ENCODE results near the gene HECTD1. TPM values are rescaled to one million over a fixed set of nuclear protein-coding genes. Genes with fewer than 3 reads are reported as not detected.

The HECTD1 gene
- total and polyA plus RNA-seq, 9 of the 15 experiments (the other 6 are each of a cell fraction or from before 2014, with no cell fraction given) = 27.9 to 111 (median 78.1) TPM

DNA sequence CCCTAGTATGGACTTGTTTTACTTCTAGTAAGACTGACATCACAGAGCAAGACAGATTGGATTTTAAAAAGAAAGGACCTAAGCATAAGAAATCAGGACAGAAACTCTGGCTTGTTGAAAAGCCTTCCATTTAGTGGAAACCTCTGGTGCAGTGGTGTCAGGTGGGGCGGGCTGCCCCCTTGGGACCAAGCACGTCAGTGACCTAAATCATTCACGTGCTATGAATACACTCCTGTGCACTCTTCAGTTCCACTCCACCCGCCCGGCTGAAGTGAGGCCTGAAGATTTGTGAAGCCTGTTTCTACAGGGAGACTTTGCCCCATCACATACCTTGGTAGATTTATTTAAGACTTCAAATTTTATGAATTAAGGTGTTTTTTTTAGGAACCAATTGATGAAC, 123.2 kb downstream of the HECTD1 start:
- ATAC-seq = peak; percentile 87
- POLR2A ChIA-PET = interaction anchor here (1.0 kb wide), 1 partner anchor 58 kb away, joined by 5 read pairs; the partner anchor contains the start of genes AP4S1 and STRN3
- H3K9ac ChIP-seq (ENCODE audit: insufficient read depth in 1 of 2, low read depth in 2 of 2, low read length in 2 of 2) = no peak overlapping the region

More for the DNA sequence above, 123.2 kb downstream of the HECTD1 start:
- Histone ChIP-seq H3K27ac (ENCODE audit: extremely low read depth, low read depth, low read length) (no peak overlapping the region), H3K36me3 (ENCODE audit: control insufficient read depth, insufficient read depth, low read length) (no peaks in the 10 kb centered on the region), H2AFZ (ENCODE audit: low read depth, low read length) (no peak overlapping the region), H3K27me3 (ENCODE audit: control insufficient read depth in 2 of 2, insufficient read depth in 2 of 2, low read length in 2 of 2) (no peaks in the 10 kb centered on the region), H4K20me1 (replicated peaks; ENCODE audit: control insufficient read depth, insufficient read depth, low read length) (no peaks in the 10 kb centered on the region), H3K79me2 (ENCODE audit: control insufficient read depth, insufficient read depth, low read length) (no peaks in the 10 kb centered on the region), H3K9me3 (replicated peaks; ENCODE audit: control insufficient read depth, insufficient read depth, low read depth, low read length) (no peaks in the 10 kb centered on the region), H3K4me3 (no peak overlapping the region), H3K4me1 (replicated peaks in 1 of 2; ENCODE audit: control insufficient read depth in 2 of 2, insufficient read depth in 2 of 2, low read length in 2 of 2) (peaks cover 0 to 6% of the 10 kb centered on the region in 2 experiments; a peak in 3 of 5 replicates), H3K9me1 (ENCODE audit: control insufficient read depth, insufficient read depth, low read length) (no peaks in the 10 kb centered on the region), H3K4me2 (ENCODE audit: insufficient read depth, low read length) (no peak overlapping the region)
- BruUV-seq (replicated peaks) = no TSS peak
- intact Hi-C loops (cut with micrococcal nuclease) = loop anchor here (5.0 to 10.0 kb wide), 3 partner anchors 177 to 270 kb away; no protein-coding TSS in a partner anchor
- no peak for TF ChIP-seq RCOR1 (IDR thresholded peaks at IDR 0.05; ENCODE audit: borderline replicate concordance in 1 of 2, low read depth in 2 of 2, low read length in 2 of 2)
- TF ChIP-seq, protein P1, sequence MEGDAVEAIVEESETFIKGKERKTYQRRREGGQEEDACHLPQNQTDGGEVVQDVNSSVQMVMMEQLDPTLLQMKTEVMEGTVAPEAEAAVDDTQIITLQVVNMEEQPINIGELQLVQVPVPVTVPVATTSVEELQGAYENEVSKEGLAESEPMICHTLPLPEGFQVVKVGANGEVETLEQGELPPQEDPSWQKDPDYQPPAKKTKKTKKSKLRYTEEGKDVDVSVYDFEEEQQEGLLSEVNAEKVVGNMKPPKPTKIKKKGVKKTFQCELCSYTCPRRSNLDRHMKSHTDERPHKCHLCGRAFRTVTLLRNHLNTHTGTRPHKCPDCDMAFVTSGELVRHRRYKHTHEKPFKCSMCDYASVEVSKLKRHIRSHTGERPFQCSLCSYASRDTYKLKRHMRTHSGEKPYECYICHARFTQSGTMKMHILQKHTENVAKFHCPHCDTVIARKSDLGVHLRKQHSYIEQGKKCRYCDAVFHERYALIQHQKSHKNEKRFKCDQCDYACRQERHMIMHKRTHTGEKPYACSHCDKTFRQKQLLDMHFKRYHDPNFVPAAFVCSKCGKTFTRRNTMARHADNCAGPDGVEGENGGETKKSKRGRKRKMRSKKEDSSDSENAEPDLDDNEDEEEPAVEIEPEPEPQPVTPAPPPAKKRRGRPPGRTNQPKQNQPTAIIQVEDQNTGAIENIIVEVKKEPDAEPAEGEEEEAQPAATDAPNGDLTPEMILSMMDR (IDR thresholded peaks at IDR 0.05 in 2 of 3, conservative IDR thresholded peaks at IDR 0.05 in 1 of 3; ENCODE audit: insufficient read depth in 2 of 3, low read depth in 1 of 3, low read length in 3 of 3) = peak; percentile 33 to 43 (median 40)
- no peak for TF ChIP-seq SRSF1 (IDR thresholded peaks at IDR 0.05; ENCODE audit: low read depth, low read length)
- peak; percentile 56 for TF ChIP-seq BHLHE40 (IDR thresholded peaks at IDR 0.05; ENCODE audit: low read length)
- TF ChIP-seq, protein P2, sequence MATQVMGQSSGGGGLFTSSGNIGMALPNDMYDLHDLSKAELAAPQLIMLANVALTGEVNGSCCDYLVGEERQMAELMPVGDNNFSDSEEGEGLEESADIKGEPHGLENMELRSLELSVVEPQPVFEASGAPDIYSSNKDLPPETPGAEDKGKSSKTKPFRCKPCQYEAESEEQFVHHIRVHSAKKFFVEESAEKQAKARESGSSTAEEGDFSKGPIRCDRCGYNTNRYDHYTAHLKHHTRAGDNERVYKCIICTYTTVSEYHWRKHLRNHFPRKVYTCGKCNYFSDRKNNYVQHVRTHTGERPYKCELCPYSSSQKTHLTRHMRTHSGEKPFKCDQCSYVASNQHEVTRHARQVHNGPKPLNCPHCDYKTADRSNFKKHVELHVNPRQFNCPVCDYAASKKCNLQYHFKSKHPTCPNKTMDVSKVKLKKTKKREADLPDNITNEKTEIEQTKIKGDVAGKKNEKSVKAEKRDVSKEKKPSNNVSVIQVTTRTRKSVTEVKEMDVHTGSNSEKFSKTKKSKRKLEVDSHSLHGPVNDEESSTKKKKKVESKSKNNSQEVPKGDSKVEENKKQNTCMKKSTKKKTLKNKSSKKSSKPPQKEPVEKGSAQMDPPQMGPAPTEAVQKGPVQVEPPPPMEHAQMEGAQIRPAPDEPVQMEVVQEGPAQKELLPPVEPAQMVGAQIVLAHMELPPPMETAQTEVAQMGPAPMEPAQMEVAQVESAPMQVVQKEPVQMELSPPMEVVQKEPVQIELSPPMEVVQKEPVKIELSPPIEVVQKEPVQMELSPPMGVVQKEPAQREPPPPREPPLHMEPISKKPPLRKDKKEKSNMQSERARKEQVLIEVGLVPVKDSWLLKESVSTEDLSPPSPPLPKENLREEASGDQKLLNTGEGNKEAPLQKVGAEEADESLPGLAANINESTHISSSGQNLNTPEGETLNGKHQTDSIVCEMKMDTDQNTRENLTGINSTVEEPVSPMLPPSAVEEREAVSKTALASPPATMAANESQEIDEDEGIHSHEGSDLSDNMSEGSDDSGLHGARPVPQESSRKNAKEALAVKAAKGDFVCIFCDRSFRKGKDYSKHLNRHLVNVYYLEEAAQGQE (IDR thresholded peaks at IDR 0.05; ENCODE audit: borderline replicate concordance) = peak; percentile 15; the same call in 1 of the 2 replicates
- TF ChIP-seq, protein P2 (CRISPR knock-in tag; IDR thresholded peaks at IDR 0.05; ENCODE audit: low read depth) = no peak
- TF ChIP-seq RAD21 (CRISPR knock-in tag; conservative IDR thresholded peaks at IDR 0.05 in 1 of 2, IDR thresholded peaks at IDR 0.05 in 1 of 2) = peak in 1 of 2 experiments; percentile 46; a peak in 2 of 4 replicates
- TF ChIP-seq DPF2 (IDR thresholded peaks at IDR 0.05) = no peak
- CTCF ChIA-PET (ENCODE audit: low intra/inter-chr PET ratio) = no interaction called here
- in situ Hi-C loops (cut with MboI) = loop anchor here (5.0 kb wide), 1 partner anchor 102 kb away; no protein-coding TSS in a partner anchor
- 42% methylated on average over 5 of the region's 5 CpGs for WGBS (ENCODE audit: insufficient coverage, low coverage, missing lambda C conversion rate)
- peak; percentile 57 for FAIRE-seq
- DNase-seq (ENCODE audit: extremely low read depth in 1 of 4, low spot score in 3 of 4) = peak; percentile 19 to 41 (median 37)

Measured in K562 (cell line).